HEK293 (cell line): Measurements from ENCODE around the gene PDSS2.

Experiments used
- CTCF ChIA-PET: fragments of 350-600 bp; formaldehyde crosslinking; extraction: SDS; loops from one replicate; lab custom pipeline; 2021; ENCODE audit warnings: antibody characterized with exemption; lab: Yijun Ruan, JAX
- POLR2A ChIA-PET: fragments of 300-600 bp; formaldehyde crosslinking; extraction: SDS; loops from one replicate; lab custom pipeline; 2020; ENCODE audit warnings: antibody characterized with exemption, inconsistent platforms; lab: Yijun Ruan, JAX
- H3K27ac ChIP-seq: fragments of 200-500 bp; sonication (Bioruptor generic); 2 replicates; pipeline ENCODE4 v1.5.1; 2014; ENCODE audit warnings: low read depth, low read length, control low read depth, inconsistent platforms; ENCODE audit errors: extremely low read depth
- H3K36me3 ChIP-seq, 2 experiments: fragments of 200-500 bp in 1 of 2; sonication (Bioruptor generic) in 1 of 2; 1 replicate in 1 of 2; 2 replicates in 1 of 2; pipeline ENCODE4 v1.5.1; 2014 to 2017; ENCODE audit warnings: inconsistent platforms in 2 of 2, low read length in 2 of 2; ENCODE audit not compliant: control insufficient read depth in 2 of 2, insufficient read depth in 1 of 2
- H3K4me1 ChIP-seq: fragments of 200-500 bp; sonication (Bioruptor generic); 2 replicates; pipeline ENCODE4 v1.5.1; 2014; ENCODE audit warnings: mild to moderate bottlenecking, low read length, inconsistent platforms; ENCODE audit not compliant: control insufficient read depth, insufficient read depth
- H3K4me3 ChIP-seq: 2 replicates; pipeline ENCODE4 v1.5.1; 2011; ENCODE audit warnings: low read depth, mild to moderate bottlenecking, control low read depth, low read length, moderate library complexity
- H3K9me3 ChIP-seq: fragments of 200-500 bp; sonication (Bioruptor generic); 2 replicates; pipeline ENCODE4 v1.5.1; 2014; ENCODE audit warnings: low read depth, low read length, inconsistent platforms; ENCODE audit not compliant: control insufficient read depth, insufficient read depth
- BCL6B ChIP-seq: fragments of 450-650 bp; formaldehyde crosslinking; IDR thresholded peaks from 2 replicates; pipeline ENCODE4 v1.5.1; 2017; ENCODE audit warnings: missing biosample characterization, missing genetic modification characterization
- GFI1B ChIP-seq: fragments of 450-650 bp; formaldehyde crosslinking; IDR thresholded peaks from 2 replicates; pipeline ENCODE4 v1.5.1; 2016; ENCODE audit warnings: missing biosample characterization, missing genetic modification characterization
- KLF17 ChIP-seq: fragments of 450-650 bp; formaldehyde crosslinking; IDR thresholded peaks from 2 replicates; pipeline ENCODE4 v1.5.1; 2016; ENCODE audit warnings: missing biosample characterization, missing genetic modification characterization
- SP3 ChIP-seq: fragments of 450-650 bp; formaldehyde crosslinking; IDR thresholded peaks from 2 replicates; pipeline ENCODE4 v1.5.1; 2016; ENCODE audit warnings: missing biosample characterization, missing genetic modification characterization
- ZNF202 ChIP-seq: fragments of 450-650 bp; formaldehyde crosslinking; IDR thresholded peaks from 2 replicates; pipeline ENCODE4 v1.5.1; 2016; ENCODE audit warnings: missing biosample characterization, missing genetic modification characterization, borderline replicate concordance
- ZNF214 ChIP-seq: fragments of 450-650 bp; formaldehyde crosslinking; IDR thresholded peaks from 2 replicates; pipeline ENCODE4 v1.5.1; 2017; ENCODE audit warnings: missing biosample characterization, mild to moderate bottlenecking, missing genetic modification characterization, borderline replicate concordance
- ZNF362 ChIP-seq: fragments of 450-650 bp; formaldehyde crosslinking; IDR thresholded peaks from 2 replicates; pipeline ENCODE4 v1.5.1; 2016; ENCODE audit warnings: missing biosample characterization, missing genetic modification characterization
- ZNF530 ChIP-seq: fragments of 450-650 bp; formaldehyde crosslinking; IDR thresholded peaks from 2 replicates; pipeline ENCODE4 v1.5.1; 2016; ENCODE audit warnings: low read depth, missing biosample characterization, missing genetic modification characterization
- ZNF544 ChIP-seq: fragments of 450-650 bp; formaldehyde crosslinking; IDR thresholded peaks from 2 replicates; pipeline ENCODE4 v1.5.0; 2017; ENCODE audit warnings: missing biosample characterization, missing genetic modification characterization
- ZNF560 ChIP-seq: fragments of 450-650 bp; formaldehyde crosslinking; IDR thresholded peaks from 2 replicates; pipeline ENCODE4 v1.5.1; 2017; ENCODE audit warnings: missing biosample characterization, missing genetic modification characterization, borderline replicate concordance
- ZNF561 ChIP-seq: fragments of 450-650 bp; IDR thresholded peaks from 2 replicates; pipeline ENCODE4 v1.5.1; 2018; ENCODE audit warnings: missing biosample characterization, missing genetic modification characterization, borderline replicate concordance
- ZNF639 ChIP-seq: fragments of 450-650 bp; formaldehyde crosslinking; IDR thresholded peaks from 2 replicates; pipeline ENCODE4 v1.5.1; 2016; ENCODE audit warnings: missing biosample characterization, missing genetic modification characterization
- ZNF645 ChIP-seq: fragments of 450-650 bp; formaldehyde crosslinking; IDR thresholded peaks from 2 replicates; pipeline ENCODE4; 2016; ENCODE audit warnings: missing biosample characterization, missing genetic modification characterization
- ZNF837 ChIP-seq: fragments of 450-650 bp; formaldehyde crosslinking; IDR thresholded peaks from 2 replicates; pipeline ENCODE4 v1.5.1; 2016; ENCODE audit warnings: missing biosample characterization, missing genetic modification characterization
- TF ChIP-seq, protein P1 (sequence below): fragments of 450-650 bp; formaldehyde crosslinking; IDR thresholded peaks from 2 replicates; pipeline ENCODE4 v1.5.1; 2016; ENCODE audit warnings: missing biosample characterization, missing genetic modification characterization
- TF ChIP-seq, protein P2 (sequence below): fragments of 450-650 bp; formaldehyde crosslinking; IDR thresholded peaks from 2 replicates; pipeline ENCODE4 v1.5.1; 2016; ENCODE audit warnings: missing biosample characterization, missing genetic modification characterization

Gene PDSS2

DNA sequence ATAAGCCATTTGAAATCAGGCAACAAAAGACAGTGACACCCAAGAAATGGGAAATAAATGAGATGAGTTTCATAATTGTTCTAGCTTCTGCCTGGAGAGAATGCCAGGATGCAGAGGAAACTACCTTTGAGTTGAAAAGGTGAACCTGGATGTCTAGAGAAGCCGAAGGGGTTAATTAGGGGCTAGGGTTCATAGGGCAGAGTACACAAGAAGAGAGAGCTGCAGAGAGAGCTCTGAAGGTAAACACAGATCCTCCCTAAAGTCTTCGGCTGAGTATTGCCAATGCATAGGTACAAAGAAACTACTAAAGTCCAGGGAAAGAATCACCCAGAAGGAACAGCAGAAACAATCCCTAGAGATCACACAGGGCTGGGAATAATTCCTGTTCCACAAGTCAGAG lies 224.4 kb downstream of the PDSS2 start (continued):
- no peak for TF ChIP-seq ZNF544 (tag by site-specific recombination)
- TF ChIP-seq GFI1B (tag by site-specific recombination): no peak
- TF ChIP-seq KLF17: no peak
- no peak for TF ChIP-seq ZNF837
- TF ChIP-seq ZNF645 (tag by site-specific recombination): no peak
- TF ChIP-seq ZNF639 (tag by site-specific recombination): no peak

GRCh38 chr6:107231243-107231642 lies 228.1 kb downstream of the PDSS2 start:
- ChIA-PET CTCF (interaction anchor here (0.6 kb wide), 1 partner anchor 19 kb away, joined by 4 read pairs; no protein-coding TSS in a partner anchor), POLR2A (no interaction called here)
- TF ChIP-seq ZNF561 (no peak), SP3 (no peak), BCL6B (tag by site-specific recombination) (no peak), ZNF202 (tag by site-specific recombination) (no peak), ZNF214 (no peak), ZNF560 (no peak), ZNF362 (tag by site-specific recombination) (no peak), ZNF530 (no peak)
- TF ChIP-seq, protein P1, sequence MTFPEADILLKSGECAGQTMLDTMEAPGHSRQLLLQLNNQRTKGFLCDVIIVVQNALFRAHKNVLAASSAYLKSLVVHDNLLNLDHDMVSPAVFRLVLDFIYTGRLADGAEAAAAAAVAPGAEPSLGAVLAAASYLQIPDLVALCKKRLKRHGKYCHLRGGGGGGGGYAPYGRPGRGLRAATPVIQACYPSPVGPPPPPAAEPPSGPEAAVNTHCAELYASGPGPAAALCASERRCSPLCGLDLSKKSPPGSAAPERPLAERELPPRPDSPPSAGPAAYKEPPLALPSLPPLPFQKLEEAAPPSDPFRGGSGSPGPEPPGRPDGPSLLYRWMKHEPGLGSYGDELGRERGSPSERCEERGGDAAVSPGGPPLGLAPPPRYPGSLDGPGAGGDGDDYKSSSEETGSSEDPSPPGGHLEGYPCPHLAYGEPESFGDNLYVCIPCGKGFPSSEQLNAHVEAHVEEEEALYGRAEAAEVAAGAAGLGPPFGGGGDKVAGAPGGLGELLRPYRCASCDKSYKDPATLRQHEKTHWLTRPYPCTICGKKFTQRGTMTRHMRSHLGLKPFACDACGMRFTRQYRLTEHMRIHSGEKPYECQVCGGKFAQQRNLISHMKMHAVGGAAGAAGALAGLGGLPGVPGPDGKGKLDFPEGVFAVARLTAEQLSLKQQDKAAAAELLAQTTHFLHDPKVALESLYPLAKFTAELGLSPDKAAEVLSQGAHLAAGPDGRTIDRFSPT (tag by site-specific recombination): no peak
- TF ChIP-seq, protein P2, sequence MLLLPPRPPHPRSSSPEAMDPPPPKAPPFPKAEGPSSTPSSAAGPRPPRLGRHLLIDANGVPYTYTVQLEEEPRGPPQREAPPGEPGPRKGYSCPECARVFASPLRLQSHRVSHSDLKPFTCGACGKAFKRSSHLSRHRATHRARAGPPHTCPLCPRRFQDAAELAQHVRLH (tag by site-specific recombination): no peak
- no peak overlapping the region for H3K27ac ChIP-seq
- no peak overlapping the region for H3K4me3 ChIP-seq
- no peaks in the 10 kb centered on the region for H3K36me3 ChIP-seq
- no peaks in the 10 kb centered on the region; the same call in 1 of the 2 replicates for H3K9me3 ChIP-seq
- no peaks in the 10 kb centered on the region for H3K4me1 ChIP-seq
